HG02642 (cell line): Measurements from ENCODE around the gene RPRD1B.

Experiments
- ATAC-seq: cut with Tn5 transposase; IDR thresholded peaks from one replicate; pipeline ENCODE4 v1.9.1; 2021; ENCODE audit warnings: mild to moderate bottlenecking; ENCODE audit not compliant: unreplicated experiment, poor library complexity

RPRD1B gene, protein sequence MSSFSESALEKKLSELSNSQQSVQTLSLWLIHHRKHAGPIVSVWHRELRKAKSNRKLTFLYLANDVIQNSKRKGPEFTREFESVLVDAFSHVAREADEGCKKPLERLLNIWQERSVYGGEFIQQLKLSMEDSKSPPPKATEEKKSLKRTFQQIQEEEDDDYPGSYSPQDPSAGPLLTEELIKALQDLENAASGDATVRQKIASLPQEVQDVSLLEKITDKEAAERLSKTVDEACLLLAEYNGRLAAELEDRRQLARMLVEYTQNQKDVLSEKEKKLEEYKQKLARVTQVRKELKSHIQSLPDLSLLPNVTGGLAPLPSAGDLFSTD

DNA sequence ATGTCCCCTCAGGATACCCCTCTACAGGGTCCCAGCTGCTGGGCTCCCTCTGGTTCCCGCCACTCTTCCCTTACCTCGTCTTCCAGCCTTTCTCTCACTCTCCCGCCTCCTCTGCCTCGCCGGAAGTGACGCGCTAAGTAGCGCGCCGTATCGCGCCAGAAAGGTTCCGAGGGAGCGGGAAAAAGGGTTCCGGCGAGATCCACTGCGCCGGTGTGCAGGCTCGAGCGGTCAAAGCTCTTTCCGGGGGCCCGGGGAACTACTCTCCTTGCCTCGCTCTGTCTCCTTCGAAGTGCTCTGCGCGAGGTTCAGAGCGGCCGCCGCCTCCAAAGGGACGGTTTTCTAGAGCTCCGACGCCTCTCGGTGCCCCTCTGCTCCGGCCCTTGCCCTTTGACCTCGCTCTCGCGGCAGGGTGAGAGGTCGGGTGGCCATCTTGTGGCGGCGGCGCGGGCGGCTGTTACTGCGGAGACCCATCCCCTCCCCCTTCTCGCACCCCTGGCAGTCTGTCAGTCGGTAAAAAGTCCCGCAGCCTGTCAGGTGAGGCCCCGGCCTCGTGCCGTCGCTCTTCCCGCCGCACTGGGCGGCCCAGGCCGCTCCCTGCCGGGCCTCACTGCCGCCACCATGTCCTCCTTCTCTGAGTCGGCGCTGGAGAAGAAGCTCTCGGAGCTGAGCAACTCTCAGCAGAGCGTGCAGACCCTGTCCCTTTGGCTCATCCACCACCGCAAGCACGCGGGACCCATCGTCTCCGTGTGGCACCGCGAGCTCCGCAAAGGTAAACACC lies at the start of gene RPRD1B, which contains the start of gene TTI1:
Gene RPRD1B (plus strand): TSS at position 417 of the 778 bp plus-strand sequence. CDS start 202 bp downstream, at position 619.
Gene TTI1 (minus strand): TSS at position 127 of the 778 bp plus-strand sequence. CDS start 19,640 bp downstream, outside the sequence.
- ATAC-seq: peak; percentile 85

DNA sequence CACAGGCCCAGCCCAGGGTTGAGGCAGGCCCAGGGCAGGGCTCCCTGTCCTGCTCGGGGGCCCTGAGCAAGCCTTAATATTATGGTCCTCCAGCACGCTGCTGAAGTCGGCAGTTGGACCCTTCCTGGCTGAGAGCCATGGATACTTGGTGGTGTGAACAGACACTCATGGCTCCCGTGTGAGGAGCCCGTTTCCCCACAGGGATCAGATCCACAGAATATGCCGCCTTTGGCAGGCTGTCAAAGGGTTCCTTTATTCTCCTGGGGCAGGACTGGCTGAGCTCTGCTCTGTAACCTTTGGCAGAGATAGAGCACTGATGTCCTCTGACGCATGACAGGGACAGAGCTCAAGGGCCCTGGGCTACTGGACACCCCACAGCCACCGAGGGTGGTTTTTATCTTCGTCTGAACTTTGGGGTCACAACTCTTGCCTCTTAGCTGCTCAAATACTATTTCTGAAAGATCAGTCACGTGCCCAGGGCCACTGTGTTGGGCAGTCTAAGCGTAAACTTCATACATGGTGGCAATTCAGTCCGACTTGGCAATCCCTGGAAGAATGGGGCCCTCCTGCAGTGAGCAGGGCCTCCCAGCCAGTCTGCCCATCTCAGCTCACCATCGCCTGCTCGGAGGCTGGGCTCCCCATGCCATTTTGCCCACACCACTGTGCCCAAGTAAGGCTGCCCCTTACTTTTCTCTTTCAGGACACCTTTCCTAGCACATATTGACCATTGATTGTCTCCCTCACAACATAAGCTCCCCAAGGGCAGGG lies 49.3 kb upstream of the RPRD1B start:
- no peak for ATAC-seq

DNA sequence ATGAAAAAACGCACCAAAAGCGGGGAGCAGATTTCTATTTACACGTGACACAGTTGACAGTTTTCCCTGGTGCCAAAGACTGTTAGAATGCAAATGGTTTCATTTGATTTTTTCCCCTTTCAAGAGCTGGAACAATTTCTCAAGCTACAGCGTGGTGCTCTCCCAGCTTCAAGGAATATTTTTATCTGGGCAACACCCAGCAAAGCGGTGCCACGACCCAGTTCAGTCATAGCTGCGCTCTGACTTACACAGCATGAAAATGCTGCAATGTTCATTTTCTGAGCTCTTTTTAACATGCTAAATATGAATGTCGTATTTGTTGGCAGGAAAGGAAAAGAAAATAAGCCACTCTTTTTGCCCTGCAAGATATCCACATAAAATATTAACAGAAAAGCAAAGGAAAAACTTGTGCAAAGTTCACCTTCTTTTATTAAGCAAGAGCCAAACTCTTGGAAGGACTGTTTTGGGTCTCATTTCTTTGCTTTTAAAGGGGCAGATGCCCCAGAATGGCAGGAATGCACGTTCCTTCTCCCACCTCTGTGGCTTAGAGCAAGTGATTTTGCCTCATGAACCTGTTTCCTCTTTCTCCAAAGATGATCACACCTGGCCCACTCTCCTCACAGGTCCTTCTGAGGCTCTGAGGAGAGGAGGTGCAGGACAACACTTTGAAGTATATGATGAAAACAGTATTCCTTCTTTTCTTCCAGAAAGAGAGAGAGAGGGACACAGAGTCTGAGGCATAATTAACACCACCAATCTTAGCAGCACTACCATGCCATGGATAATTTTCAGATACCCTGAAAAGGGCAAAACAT lies 47.3 kb upstream of the RPRD1B start:
- no peak for ATAC-seq

DNA sequence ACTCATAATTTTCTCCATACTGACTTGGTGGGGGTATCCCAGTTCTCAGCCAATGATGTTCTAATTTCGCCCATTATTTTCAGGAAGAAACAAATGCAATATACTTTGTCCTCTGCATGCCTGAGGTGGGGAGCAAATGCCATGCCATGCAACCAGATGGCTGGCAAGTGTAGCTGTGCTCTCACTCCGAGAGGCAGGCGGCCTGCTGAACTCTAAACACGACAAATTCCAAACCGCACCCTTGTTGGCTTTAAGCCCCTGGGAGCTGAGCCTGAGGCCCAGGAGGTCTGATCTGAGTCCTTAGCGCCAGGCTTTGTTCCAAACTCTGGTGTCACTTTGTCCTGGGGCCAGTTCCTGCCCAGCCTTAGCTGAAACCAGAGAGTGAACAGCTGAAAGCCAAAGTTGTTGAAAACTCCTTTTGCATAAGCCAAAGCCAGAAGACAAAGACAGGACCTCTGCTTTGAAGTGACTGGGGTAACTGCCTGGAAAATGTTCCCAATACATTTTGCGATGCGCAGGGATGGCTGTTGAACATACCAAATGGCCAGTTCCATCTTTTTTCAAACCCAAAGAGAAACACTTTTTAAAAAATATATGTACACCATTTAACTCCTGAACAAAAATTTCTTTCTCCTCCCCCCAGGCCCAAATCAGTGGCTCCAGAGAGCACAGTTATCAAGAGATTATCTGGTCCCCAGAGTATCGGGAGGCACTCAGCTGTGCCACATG lies 46.5 kb upstream of the RPRD1B start:
- ATAC-seq: no peak

DNA sequence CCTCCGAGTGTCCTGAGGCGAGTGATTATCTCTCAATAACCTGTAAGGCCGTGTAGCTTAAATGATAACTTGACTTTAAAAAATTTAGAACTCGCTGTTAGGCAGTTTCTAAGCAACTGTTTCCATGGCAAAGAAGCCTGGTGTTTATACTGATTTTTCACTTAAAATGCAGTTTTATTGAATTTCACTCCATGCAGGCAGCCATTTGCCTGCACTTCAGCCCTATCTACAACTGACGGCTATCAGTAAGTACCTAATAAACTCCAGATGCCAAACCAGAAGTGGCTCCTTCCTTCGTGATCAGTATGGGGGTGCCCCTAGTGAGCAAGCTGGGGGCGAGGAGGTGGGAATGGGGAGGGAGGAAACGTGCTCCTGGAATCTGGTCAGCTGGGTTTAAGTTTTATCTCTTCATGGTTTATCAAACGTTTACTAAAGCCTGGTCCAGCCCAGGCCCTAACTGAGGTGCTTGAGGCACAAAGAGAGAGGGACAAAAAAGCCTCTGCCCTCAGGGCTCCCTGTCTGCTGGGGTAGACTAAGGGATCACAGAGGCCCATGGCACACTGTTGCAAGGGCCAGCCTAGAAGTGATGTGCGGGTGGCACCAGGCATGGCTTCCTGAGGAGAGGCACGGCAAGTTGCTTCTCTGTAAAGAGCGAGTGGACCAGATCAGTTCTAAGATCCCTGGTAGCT lies 45.8 kb upstream of the RPRD1B start:
- no peak for ATAC-seq

DNA sequence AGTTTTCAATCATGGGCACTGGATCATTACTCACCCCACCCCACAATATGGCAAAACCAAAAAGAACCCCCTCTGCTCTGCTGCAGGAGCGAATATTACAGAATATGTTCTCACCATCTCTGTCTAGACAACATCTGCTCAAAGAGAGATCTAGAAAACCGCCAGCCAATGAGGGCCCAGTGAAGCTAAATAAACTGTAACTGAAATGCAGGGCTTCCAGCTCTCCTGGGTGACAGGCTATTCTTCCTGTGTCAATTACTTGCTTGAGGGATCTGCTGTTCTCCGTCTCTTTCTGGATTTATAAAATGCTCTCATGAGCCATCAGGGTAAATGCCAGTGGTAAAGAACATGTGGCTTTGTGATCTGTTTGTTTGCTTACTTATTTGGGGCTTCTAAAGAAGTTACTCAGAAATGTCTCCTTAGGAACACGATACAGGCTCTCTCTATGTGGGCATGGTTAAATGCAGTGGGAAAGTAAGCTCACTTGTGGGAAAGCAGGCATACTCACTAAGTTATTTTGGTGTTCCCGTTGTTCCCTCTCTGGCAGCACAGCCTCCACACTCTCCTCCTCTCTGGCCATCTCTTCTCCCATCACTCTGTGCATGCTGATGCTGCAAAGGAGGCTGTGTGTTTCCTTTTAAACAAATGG lies 45.1 kb upstream of the RPRD1B start:
- ATAC-seq: no peak

DNA sequence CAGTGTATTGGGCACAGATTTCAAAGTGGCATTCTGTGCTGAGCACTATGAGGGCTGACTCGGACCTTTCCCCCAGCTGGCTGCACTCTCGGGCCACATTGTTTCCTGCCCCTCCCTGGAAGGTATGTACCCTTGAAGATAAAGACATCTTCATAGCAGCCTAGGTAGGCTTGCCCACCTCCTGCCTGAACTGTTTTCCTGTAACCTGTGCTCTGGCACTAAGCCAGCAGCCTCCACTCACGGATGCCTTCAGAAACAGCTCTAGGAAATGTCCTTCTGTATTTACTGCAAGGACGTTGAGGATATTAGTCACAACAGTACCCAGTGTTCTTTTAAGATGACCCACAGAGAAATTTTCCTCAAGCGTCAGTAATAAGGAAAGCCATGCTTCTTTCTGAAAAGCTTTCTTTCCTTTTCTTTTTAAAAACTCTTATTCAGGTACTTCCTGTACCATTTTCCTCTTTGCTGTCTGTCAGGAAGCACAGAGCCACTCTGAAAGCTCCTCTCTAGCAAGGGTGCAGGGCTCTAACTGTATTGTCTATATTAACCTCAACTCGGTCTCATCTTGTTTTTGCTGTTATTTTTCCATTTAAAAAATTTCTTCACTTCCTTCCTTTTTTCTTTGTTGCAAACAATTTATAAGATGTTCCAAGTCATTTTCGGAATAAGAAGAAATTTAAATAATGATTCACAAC lies 43.8 kb upstream of the RPRD1B start:
- ATAC-seq: no peak

DNA sequence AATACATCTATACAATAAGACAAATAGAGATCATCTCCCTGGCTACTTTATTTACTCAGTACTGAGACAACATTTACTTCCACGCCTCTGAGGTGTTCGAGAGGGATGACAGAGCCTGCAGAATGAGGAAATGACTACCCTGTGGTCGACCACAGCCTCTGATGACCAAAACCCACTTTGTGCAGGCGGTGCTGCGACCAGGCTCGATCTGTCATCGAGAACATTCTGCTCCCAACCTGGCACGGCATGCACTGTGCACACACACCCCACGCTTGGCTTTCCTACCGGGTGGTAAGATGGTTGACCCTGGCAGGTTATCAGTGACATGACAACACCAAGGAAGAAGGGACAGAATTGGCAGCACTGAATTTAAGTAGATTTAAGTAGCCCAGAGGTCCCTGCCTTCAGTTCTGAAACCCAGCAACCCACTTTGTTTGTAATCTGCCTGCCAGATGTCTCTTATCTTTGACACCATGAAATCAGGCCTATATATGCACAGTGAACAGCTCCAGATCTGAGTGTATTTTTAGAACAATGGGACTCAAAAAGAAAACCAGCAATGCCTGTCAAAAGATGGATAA lies 42.9 kb upstream of the RPRD1B start:
- ATAC-seq: peak; percentile 87

DNA sequence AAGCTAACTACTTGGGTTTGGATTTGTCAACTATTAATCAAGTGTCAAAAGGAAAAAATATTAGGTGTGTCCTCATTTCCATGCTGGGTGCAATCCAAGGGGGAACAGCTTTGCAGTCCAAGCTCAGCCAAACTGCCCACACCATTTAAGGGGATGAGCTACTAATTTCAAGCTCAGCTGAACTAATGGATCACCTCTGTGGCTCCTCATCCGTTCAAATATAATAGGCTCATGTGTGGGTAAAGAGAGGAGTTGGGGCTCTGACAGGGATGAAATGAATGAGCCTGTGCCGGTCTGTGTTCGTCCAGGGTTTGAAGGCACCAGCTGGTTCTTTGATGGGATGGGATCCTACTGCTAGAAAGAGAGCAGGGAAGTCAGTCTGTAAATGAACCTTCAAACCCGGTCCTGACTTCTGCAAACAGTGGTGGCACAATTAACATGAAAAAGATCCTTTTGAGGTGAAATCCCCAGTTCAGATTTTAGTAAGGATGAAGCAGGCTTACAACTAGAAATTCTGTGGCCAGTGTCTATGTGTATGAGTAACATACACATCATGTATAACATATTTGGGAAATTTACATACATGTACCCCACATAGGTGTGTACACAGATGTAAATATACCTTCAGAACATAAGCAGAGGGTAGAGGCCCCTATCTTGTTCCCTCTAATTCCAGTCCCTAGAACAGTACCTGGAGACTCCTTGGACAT lies 42.2 kb upstream of the RPRD1B start:
- ATAC-seq: no peak

DNA sequence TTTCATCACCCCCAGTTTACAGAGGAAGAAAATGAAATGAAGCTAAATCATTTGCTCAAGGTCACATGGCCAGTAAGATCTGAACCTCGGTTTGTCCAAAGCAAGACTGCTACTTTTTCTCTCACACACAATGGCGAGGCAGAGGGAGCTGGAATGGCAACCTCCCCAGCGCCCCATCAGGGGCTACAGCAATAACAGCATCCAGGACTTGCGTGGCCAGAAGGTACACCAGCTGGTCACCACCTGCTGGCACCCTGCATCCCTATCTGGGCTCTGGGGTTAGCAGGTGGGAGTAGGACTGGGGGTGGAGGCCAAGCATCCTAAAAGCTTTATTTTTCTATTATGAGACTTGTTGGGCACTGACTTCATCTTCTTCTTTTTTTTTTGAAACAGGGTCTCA lies 41.6 kb upstream of the RPRD1B start:
- no peak for ATAC-seq

DNA sequence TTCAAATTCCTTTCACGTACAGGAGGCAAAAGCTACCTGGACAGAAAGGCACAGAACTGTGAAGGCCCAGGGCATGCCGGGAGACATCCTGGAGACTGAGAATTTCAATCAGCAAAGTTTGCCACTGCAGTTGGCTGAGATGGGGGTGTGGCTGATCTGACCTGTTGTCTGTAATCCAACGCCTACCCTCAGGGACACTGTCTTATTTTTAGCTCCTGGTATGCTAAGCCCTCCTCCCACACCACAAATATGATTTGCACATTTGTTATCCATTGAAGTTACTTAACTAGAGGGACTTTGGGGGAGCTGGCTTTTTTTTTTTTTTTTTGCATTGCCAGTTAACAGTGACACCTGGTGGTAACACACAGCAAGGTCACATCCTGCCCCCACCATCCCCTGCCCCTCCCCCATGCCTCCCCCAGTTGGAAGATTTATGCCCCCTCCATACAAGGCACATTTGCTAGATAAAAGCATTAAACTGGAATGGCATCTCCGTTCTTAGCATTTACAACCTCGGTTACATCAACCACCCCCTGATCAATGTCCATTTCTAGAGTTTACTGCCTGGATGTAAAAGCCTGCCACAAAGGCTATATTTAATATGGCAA lies 40.6 kb upstream of the RPRD1B start:
- no peak for ATAC-seq

DNA sequence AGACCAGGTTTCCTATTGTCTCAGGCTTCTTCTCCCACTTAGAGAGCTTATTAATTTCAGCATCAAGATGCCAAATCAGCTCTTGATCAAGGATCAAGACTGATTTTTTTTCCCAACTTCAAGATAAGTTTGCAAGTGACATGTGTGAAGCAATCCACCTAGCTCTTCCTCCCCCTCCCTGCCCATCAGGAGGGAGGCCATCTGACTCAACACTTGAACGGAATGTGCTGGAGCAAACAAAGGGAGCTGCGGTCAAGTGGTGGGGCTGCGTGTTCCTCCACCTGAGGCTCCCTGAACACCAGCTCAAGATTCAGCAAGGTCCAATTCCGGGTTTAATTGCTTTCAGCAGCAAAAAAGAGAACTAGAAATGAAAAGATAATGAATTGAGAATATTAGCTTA lies 39.0 kb upstream of the RPRD1B start:
- ATAC-seq: no peak

DNA sequence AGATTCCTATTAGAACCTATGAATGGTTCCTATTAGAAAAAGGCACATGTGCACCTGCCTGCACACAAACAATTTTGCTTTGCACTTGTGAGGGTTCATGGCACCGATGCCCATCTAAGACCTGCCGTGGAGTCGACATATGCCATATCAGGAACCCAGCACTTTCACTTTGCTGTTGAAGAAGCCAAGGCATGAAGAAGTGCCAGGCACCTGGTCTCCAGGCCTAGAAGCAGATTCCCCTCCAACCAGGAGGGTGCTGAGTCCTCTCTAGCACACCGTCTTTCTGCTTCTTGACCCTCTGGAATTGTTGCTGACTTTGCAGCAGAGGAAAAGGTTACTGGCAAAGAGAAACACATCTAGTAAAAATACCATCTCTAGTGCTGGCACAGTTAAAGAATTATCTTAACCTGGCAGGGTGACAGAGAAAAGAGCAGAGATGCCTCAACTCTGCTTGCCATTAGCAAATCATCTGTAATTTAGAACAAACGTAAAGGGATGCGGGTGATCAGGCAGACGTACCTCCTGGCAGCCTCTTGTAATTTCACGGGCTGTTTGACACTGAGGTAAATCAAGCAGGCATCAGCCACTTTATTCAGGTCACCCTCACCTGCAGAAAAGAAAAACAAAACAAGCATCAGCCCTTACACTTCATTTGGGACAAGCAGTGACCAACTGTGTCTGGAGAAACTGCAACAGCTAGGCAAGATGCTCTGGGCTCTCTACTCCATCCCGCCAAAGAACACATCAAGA lies 37.5 kb upstream of the RPRD1B start:
- ATAC-seq: no peak

DNA sequence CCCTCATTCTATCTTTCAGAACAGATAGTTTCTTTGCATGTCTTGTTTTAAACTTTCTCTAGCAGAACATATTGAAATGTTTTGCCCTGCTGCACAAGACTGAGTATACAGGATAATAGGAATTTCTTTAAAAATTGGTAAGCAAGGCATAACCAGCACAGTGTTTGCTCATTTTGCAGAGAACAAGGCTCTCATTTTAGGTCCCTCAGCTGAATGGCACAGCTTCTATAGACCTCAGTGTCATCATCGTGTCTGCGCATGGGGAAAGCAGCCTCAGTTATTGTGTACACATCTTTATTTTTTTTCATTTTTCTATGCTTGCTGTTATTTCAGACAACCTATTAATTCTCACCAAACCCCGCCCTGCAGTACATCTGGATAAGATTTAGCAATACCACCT lies 36.0 kb upstream of the RPRD1B start:
- ATAC-seq: no peak

DNA sequence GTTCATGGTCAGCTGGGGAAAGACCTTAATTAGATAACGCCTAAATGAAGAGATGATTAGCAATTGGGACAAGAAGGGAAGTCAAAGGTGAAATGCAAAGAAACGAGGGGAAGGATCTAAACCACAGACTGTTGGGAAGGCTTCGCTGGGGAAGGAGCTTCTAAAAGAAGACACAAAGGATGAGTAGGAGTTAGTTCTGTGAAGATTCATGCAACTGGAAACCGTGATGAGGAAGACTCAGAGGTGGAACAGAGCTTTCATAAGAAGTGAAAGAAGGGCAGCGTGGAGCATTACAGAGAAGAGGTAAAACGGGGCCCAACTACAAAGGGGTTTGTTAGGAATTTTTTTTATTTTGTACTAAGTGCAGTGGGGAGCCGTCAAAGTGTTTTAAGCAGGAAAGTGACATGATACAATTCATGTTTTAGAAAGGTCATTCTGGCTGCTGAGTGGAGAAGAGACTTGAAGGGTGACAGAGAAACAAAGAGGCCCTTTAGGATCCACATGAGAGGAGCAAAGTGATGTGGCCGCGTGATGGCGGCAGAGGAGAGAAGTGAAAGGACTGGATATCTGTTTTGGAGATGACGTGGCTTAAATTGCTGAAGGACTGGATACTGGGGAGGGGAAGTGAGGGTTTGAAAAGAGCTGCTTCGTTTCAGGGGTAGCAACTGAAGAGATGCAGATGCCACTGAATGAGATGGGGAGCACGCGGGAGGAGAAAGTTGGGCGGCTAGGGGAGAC lies 33.9 kb upstream of the RPRD1B start:
- no peak for ATAC-seq
